Hippocampal formation (tissue), 2 donors: Measurements from ENCODE around the gene CLDN16.

ENCODE experiments used
- DNase-seq, 2 donors: peaks; one replicate each; lab custom pipeline; 2025; lab: John Stamatoyannopoulos, UW

CLDN16 gene

DNA sequence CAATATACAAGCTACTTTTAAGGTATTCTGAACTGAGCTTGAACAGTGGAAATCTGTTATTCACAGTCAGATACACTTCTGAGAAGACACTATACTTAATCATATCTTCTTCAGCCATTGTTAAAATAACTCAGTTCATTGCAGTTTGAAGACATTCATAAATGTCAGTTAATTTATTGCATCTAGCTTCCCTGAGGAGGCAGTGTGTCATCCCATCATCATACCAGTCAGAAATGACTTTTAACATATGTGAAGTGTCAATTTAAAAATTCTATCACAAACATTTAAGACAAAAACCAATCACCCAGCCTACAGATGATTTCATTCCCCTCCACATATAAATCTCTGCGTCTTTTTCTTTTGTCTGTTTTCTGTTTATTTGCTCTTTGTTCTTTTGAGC is 54.3 kb downstream of the CLDN16 start:
- no peak for DNase-seq

DNA sequence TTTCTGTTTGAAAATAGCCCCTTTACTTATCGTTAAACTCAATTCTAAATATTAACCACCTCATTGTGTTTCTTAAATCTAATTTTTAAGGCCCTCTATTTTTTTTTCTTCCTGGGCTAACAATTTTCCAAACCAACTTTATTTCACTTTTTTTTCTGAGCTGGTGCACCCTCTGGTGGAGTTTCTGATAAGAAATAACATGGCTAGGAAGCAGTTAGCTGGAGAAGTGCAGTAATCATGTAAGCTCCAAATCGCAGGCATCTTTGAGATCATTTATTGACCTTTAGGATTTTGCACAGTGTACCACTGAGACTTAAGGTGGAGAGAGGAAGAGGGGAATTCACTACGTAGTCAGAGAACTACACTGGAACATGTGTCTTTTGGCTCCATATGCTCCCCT is 55.3 kb downstream of the CLDN16 start:
- DNase-seq: no peak

- no peak for DNase-seq
These were observed 56.0 kb downstream of the CLDN16 start for GRCh38 chr3:190444006-190444405.

DNA sequence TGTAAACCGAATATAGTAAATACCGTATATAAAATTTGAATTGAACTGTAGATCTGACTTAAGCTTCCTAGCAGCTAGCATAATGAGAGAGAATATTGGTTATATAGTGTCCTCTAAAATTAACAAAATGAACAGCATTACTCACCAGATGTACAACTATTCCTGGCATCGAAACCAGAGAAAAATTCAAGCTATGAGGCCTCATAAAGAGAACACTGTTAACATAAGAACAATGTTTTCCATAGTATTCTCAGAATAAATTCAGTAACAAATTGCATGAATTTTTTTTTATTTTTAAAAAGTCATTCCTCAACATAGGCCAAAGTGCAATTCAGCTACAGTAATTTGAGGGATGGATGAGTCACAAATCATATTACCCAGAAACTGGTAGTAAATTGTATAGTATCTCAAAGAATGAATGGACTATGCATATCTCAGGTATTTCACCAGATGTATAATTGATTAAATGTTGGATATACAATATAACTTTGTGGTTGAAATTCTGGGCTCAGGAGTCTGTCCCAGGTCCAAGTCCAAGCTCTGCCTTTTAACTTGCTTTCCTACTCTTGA is 56.7 kb downstream of the CLDN16 start:
- no peak for DNase-seq

DNA sequence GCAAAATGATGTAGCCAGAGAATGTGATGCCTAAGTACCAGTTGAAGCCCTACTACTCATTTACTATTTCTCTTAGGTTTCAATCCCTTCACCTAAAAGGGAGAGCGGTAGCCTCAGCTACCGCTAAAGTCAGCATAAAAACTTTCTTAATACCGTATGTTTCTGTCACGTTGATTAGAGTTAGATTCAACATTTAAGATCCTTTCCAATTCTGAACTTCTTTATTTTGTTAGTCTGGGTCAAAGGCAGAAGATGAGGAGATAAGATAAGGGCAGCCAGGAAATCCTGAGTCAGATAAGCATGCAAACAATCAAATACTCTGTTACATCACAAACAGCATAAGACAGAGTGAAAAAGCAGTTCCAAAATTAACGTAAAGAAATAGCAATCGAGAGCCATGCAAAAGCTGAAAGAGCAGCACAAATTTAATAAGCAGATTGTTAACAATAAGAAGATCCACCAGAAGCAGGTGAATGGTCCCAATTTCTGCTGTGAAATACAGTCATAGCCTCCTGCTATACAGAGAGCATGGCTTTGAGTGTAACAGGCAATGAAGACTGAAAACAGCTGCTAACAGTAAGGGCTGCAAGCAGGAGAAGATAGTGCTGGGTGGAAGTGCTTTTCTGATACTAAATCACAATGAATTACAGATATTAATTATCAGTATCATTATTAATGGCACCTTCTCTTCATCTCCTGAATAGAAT is 58.8 kb downstream of the CLDN16 start:
- DNase-seq: no peak

DNA sequence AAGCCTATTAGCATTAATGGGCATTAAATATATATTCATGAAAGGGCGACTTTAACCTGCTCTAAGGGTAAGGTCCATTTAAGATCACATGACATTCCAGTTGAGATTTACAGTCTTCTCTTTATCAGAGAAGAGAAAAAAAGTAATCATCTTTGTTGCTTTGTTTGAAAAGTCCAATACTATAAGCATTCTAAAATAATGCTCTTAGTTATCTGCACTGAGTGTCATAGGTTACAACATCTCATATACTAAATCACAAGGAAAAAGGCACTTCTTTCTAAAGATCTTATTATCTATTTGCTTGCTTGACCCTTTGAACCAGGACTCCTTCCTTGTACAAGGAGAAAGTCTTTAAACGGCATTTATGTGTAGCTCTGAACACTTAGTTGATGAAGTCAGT is 60.3 kb downstream of the CLDN16 start:
- no peak for DNase-seq

DNA sequence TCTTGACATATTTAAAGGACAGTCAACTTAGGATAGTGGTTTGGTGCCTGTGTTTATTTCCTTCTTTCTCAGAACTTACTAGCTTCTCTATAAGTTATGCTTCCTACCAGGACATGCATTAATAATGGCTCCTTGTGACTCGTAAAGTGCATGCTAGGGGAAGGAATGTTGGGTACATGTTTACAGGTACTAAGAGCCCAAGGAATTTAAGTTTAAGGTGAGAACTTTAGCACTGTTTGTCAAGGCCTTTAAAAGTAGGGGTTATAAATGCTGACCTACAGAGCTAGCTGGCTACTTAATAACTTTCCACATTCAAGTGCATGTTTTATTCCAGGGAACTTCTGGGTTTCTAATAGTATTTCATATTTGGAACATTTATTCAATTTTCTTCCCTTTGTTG is 61.8 kb downstream of the CLDN16 start, which contains the start of gene TMEM207:
TSS of gene TMEM207 (minus strand) at position 101 of the 400 bp plus-strand sequence. CDS start at position 9, 92 bp downstream.
- DNase-seq: no peak

DNA sequence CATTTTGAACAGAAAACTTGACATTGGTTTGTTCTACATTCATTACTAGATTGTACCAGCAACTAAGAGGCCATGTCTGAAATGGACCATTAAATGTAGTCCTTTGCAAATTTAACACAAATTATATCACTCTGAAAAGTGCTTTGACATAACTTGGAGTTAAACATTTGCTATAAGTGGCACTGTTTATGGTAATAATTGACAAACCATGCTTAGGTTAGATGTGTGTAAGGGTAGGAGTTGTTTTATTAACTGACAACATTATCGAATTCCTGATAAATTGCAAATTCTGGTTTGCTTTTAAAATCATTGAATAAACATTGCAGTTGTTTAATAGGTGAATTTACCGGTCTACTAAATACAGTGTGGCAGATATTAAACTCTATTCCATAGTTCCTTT is 67.9 kb downstream of the CLDN16 start:
- no peak for DNase-seq

DNA sequence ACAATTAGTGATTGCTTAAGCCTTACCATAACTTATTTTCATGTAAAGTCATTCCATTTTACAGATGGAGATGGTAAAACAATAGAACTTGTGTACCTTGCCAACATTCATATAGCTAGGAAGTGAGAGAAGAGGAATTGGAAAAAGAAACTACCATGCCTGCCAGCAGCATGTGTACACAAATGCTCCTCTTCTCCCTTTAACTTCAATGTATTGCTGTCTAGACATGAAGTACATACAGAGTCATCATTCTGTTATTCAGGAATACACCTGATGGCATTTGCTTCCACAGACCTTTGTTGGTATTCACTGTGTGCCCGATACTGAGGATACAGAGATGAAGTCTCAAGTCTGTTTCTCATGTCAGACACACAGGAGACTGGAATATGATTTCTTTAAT is 68.8 kb downstream of the CLDN16 start:
- DNase-seq: no peak

DNA sequence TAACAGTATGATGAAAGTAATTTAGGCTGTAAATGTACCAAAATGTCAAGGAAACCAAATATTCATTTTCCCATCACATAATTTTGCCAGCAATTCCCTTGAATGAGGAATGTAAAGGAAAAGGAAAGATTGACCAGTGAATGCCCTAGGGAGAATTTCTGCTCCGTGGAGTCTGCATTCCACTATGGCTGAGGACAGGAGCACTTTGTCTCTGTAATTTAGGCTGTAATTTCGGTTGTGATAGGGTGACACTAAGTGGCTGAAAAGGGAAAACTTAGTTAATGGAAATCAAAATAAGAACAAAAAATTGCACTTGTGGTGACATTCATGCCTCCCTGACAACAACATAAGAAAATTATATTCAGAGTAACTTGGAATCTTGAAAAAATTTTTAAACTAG is 70.1 kb downstream of the CLDN16 start:
- no peak for DNase-seq
